Hepatocyte (in vitro differentiated cells): ENCODE data around the gene PCAT6.

Source experiments
- EZH2 ChIP-seq: fragments of 200-600 bp; sonication (generic); IDR thresholded peaks from 2 replicates; pipeline ENCODE4 v1.6.1; 2016; ENCODE audit warnings: antibody characterized with exemption, mild to moderate bottlenecking, borderline replicate concordance
- EZH2phosphoT487 ChIP-seq: fragments of 200-600 bp; sonication (generic); IDR thresholded peaks from one replicate; pipeline ENCODE4 v1.6.1; 2018; ENCODE audit warnings: antibody characterized with exemption, mild to moderate bottlenecking, low read depth, moderate library complexity; ENCODE audit not compliant: unreplicated experiment, severe bottlenecking
- TF ChIP-seq, protein P1 (sequence below): fragments of 200-600 bp; sonication (generic); IDR thresholded peaks from 2 replicates; pipeline ENCODE4 v1.5.1; 2016; ENCODE audit warnings: antibody characterized with exemption, mild to moderate bottlenecking; ENCODE audit not compliant: poor library complexity

DNA sequence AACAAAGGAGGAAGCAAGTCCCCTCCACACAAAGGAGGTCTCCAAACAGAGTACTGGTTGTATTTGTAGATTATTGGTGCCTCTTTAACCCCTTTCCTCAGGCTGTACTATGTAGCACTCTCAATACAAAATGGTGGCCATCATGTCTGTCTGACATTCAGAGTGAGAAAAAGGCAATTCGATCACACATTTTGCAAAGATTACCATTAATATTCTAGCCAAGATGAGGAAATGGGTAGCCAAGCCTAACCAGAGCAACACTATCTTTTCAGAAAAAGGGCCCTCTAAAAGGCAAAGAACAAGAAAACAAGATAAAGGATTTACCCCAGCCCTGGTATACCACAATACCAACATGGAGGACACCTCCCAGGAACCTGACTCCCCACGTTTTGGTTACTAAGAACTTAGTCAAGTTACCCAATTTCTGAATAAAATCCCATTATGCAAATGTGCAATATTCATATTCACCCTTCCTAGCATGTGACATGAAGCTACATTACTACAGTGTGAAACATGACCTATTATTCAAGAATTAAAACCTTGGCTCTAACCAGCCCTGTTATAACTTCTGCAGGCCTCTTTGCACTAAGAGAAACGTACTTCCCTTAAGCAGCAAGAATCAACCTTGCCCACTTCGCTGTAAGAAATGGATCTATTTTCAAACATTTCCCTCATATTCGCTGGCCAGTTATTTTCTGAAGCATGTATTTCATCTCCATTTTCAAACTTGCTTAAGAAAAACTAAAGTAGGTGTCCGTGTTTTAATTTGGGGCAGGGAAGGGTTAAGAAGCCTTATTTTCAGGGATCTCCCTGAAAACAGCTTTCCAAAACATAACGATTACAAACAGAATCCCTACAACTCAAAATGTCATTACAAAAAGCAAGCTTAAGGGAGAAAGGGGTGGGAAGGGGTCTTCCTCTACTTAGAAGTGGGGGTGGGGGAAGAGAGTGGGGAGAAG lies 4.6 kb upstream of the PCAT6 start:
- TF ChIP-seq, protein P1, sequence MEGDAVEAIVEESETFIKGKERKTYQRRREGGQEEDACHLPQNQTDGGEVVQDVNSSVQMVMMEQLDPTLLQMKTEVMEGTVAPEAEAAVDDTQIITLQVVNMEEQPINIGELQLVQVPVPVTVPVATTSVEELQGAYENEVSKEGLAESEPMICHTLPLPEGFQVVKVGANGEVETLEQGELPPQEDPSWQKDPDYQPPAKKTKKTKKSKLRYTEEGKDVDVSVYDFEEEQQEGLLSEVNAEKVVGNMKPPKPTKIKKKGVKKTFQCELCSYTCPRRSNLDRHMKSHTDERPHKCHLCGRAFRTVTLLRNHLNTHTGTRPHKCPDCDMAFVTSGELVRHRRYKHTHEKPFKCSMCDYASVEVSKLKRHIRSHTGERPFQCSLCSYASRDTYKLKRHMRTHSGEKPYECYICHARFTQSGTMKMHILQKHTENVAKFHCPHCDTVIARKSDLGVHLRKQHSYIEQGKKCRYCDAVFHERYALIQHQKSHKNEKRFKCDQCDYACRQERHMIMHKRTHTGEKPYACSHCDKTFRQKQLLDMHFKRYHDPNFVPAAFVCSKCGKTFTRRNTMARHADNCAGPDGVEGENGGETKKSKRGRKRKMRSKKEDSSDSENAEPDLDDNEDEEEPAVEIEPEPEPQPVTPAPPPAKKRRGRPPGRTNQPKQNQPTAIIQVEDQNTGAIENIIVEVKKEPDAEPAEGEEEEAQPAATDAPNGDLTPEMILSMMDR, result no peak
- TF ChIP-seq EZH2phosphoT487 (no peak), EZH2 (no peak)
